Amniotic epithelial cell (primary cell): ENCODE data around the gene FCRL5.

Experiments used
- DNase-seq: peaks from one replicate; pipeline ENCODE4 v3.0.0-alpha.2; 2010; ENCODE audit warnings: low read depth

The FCRL5 gene

GRCh38 chr1:157523774-157524493 is 28.4 kb downstream of the FCRL5 start:
- no peak for DNase-seq

DNA sequence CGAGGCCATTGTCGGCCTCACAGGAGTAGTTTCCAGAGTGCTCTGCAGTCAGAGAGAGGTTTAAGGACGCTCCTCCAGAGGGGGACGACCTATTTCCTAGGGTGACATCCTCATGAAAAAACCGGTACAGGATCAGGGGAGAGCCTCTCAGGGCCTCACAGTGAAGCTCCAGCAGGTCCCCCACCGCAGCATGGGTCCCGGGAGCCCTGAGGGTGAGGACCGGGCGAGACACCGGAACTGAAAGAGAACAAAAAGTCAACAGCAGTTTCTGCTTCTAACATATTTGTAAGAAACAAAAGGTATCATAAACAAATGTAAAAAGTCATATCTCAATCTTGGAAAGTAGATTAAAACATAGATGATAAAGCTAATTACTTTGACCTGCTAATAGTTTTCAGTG is 31.3 kb downstream of the FCRL5 start:
- DNase-seq = no peak

GRCh38 chr1:157520386-157520935 is 31.9 kb downstream of the FCRL5 start:
- DNase-seq = no peak

DNA sequence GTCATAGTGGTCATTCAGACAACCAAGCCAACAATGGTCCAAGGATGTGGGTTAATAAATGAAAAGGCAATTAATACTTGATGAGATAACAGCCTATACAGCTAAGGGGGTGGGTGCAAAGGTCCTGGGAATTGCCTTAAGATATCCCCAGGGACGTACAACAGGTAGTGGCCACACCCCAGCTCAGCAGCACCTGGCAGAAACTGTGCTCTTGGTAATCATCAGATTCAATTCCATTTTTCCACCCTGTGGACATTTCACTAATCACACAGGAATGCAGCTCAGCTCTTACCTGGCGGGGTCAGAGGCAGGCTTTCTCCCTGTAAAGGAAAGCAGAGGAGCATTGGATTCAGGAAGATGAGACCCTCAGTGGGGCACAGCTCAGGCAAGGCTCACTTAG is 32.9 kb downstream of the FCRL5 start:
- DNase-seq = no peak

- DNase-seq = no peak
Measured at GRCh38 chr1:157517016-157517415, 35.3 kb downstream of the FCRL5 start.

DNA sequence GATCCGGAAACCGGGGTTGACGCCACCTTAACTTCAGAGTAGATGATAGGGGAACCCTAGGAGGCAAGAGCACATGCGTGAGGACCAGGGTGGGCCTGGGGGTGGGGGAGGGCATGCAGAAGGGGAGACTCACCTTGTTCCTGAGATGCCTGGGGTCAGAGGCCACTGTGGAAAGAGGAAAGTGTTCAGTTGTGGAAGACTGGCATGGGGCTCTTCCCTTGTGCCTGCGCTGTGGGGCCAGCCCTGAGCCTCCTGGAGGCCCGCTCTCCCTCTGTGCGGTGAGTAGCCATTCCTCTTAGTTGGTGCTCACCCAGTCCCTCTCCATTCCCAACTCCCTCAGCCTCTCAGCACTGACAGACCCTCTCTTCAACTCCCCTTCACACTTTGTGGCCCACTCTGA is 36.6 kb downstream of the FCRL5 start:
- no peak for DNase-seq

GRCh38 chr1:157515141-157515540 is 37.2 kb downstream of the FCRL5 start:
- DNase-seq = no peak

DNA sequence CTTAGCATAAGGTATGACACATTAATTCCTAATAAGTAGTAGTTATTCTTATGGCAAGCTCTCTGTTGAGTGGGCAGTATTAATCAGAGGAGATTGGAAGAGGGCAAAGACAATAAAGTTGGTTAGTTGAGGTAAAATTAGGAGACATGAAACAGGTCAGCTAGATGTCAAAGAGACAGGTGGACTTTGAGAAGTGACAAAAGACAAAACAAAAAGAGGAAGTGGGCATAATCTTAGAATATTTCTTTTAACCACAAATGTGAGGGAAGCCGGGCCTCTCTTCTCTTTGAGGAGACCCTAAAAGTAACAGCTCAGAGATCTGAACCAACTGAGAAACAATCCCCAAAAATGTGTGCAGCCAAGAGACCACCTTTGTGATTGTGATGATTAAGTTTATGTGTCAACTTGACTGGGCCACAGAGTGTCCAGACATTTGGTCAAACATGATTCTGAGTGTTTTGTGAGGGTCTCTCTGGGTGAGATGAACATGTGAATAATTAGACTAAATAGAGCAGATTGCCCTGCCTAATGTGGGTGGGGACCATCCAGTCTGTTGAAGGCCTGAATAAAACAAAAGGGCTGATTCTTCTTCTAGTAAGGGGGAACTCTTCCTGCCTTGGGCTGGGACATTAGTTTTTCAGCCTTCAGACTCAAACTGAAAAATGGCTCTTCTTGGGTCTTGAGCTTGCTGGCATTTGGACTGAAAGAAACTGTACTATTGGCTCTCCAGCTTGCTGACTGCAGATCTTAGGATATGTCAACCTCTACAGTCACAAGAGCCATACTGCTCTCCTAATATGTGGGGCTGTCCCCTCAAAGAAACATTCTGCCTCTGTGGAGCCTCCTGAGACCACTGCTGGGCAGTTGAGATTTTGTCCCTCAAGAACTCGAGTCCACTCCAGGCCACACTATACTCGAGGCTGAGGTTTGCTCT is 40.0 kb downstream of the FCRL5 start:
- DNase-seq = no peak

- DNase-seq = no peak
Measured at GRCh38 chr1:157509546-157510232, 42.6 kb downstream of the FCRL5 start.

DNA sequence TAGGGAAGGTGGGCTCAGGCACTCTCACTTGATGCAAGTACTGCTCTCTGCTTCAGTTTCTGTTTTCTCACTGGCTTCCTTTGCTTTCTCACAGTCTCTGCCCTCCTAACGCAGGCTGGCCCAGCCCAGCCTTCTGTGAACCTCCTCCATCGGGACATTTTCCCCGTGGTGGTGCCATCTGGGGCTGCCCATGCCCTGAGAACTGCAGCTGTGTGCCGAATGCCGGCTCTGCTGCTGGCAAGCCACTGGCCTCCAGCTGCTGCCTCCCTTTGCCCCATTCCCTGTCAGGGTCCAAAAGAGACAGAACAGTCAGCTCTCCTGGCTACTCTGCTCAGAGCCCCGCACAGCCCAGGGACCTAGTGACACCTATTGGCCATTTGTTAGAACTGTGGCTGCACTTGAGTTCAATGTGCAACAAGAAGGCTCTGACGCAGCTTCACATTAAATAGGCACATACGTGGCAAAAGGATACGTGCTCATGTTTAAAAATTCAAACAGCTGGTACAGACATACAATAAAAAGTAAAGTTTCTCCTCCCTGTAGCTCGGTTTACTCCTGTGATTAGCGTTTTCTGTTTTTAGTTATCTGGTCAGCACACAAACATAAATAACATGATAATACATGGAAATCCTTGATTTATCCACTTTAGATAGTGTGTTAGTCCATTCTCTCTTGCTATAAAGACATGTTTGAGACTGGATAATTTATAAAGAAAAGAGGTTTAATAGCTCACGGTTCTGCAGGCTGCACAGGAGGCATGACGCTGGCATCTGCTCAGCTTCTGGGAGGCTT is 46.6 kb downstream of the FCRL5 start:
- peak; percentile 45 for DNase-seq

GRCh38 chr1:157504646-157505045 is 47.7 kb downstream of the FCRL5 start:
- no peak for DNase-seq

DNA sequence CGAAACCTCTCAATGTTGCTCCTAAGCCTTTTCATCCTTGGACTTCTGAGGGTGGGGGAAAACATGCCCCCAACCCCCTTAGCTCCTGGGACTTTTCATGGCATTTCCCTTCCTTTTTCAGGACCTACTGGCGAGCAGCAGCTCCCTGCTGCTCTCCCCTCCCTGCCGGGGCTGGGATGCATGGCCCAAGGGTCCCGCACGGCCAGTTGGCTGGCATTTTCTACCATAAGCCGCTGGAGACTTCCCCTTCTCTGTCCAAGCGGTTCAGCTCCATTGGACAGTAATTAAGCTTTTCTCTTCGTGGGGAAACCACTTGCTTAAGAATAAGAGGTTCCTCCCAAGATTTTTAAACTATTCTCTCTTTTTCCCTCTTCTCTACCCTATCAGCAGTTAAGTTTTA is 52.8 kb downstream of the FCRL5 start:
- no peak for DNase-seq

DNA sequence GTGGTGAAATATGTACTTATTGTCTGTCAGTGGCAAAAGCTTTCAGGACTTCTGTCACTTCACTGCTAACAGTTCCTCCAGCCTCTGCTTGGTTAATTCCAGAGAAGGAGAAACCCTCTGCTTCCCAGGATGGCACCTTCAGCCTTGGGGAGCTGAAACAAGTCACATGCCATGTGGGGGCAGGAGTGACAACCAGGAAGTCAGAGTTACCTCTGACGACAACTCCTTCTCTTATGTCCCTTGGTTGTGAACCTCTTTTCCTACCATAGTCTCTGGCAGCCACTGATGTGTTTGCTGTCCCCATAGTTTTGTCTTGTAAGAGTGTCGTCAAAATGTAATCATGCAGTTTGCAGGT is 53.6 kb downstream of the FCRL5 start:
- DNase-seq = no peak

DNA sequence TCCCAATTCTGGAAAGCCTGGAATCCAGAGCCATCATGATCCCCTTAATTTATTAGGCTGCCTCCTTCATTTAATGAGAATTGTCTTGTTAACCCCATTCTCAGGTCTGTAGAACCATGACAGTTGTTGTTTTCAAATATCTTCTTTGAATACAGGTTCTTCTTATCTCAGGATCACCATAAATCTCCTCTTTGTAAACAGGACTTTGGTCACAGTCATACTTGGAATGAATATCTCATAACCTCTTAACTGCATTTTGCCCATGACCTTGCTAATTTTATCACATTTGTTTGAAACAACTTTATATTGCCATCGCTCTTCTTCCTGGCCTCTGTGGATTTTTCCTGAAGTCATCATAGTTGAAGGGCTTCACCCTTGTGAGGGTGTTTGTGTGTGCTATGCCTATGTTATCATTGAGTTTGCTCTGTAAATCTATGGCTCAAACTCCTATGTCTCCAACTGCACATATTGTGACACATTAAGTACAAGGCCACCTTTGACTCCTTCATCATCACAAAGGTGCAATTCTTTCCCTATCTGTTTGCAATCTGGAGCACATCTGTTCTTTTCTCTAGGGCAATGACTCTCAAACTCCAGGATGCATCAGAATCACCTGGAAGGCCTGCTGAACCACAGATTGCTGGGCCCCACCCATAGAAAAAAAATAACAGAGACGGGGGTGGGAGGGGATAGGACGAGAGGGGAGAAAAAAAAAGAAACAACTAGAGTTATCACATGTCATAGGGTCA is 54.2 kb downstream of the FCRL5 start:
- no peak for DNase-seq

DNA sequence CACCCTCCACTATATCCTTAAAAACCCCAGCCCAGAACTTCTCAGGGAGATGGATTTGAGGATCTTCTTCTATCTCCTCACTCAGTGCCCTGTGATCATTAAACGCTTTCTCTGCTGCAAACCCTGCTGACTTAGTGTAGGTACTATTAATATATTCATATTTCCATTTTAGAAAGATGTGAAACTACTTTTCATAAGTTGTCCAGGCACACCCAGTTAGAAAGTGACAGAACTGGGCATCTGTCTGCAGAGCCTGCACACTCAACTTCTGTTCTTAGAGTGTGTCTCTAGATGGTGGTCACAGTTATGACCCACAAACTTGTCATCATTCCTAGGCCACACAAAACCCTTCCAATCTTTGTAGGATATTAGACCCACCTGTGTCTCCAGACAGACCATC is 55.0 kb downstream of the FCRL5 start:
- DNase-seq = no peak

GRCh38 chr1:157496121-157496526 is 56.2 kb downstream of the FCRL5 start:
- peak; percentile 13 for DNase-seq

DNA sequence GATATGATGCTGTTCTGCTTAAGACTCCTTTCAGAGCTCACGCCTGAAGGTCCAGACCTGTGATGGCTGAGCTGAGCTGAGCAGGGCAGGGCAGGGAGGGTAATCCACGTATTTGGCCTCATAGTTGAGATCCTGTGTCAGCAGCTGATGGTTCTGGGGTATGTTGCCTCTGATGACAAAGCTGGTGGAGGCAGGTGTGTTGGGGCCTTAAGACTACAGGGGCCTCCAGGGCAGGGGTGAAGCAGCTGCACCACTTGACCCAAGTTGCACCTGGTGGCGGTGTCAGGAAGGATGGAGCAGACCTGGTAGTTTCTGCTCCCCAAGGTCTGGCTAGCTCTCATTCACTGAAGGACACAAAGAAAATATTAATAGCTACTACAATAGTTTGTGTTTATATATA is 57.0 kb downstream of the FCRL5 start:
- DNase-seq = no peak

DNA sequence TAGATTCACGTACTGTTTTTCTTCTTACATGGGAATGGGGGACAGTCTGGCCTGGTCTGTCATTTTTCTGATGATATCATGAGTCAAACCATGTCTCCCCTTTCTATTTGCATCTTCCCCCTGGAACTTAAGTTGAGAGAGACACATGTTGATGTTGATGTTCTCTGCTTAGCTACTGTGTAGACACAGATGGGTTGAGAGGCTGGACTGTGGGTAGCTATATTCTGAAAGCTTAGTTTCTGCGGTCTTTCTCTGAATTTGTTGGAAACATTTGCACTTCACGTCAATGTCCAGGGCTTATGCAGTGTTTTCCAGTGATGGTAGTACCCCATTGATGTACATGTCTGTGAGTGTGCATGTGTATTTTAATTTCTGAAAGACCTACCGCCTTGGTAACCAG is 58.2 kb downstream of the FCRL5 start:
- no peak for DNase-seq

- peak; percentile 45 for DNase-seq
Measured at GRCh38 chr1:157490467-157491165, 61.7 kb downstream of the FCRL5 start.

DNA sequence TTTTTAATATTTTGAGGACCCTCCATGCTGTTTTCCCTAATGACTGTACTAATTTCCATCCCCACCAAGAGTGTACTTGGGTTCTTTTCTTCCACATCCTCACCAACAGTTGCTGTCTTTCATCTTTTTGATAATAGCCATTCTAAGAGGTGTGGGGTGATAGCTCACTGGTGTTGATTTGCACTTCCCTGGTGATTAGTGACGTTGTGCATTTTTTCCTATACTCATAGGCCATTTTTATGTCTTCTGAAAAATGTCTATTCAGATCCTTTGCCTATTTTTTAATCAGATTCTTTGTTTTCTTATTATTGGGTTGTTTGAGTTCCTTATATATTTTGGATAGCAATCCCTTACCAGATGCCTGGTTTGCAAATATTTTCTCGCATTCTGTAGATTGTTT is 64.2 kb downstream of the FCRL5 start:
- DNase-seq = no peak
